Esophagus mucosa (tissue), 1 donor: ENCODE results near the gene ARHGAP27. TPM values are rescaled to one million over a fixed set of nuclear protein-coding genes. Genes with fewer than 3 reads are reported as not detected.
A peak's percentile ranks its signal among the peaks of the same experiment; 100 is the strongest.
"Not testable (repeated sequence)": the region's sequence is repeated elsewhere in the genome, so short reads cannot be mapped to it uniquely, and the experiment has no call there.

Experiments
- ATAC-seq: fragments of 200-7000 bp; cut with Tn5 transposase; one replicate; pipeline ENCODE4 v1.9.1; 2020
- total RNA-seq: library from RNA; stranded (reverse); gene quantifications from one replicate; pipeline ENCODE4 v1.2.4, GENCODE V29; 2023
- donor health status: DM: yes; HTN: yes; CAD: no.

ARHGAP27 gene
- total RNA-seq, 1 donor from 2014 or later: 69.0 TPM

- peak; percentile 22 for ATAC-seq
Measured at GRCh38 chr17:45446872-45447625, 14.4 kb upstream of the ARHGAP27 start.

- peak; percentile 84 for ATAC-seq
Measured at GRCh38 chr17:45445901-45446743, 13.5 kb upstream of the ARHGAP27 start.

DNA sequence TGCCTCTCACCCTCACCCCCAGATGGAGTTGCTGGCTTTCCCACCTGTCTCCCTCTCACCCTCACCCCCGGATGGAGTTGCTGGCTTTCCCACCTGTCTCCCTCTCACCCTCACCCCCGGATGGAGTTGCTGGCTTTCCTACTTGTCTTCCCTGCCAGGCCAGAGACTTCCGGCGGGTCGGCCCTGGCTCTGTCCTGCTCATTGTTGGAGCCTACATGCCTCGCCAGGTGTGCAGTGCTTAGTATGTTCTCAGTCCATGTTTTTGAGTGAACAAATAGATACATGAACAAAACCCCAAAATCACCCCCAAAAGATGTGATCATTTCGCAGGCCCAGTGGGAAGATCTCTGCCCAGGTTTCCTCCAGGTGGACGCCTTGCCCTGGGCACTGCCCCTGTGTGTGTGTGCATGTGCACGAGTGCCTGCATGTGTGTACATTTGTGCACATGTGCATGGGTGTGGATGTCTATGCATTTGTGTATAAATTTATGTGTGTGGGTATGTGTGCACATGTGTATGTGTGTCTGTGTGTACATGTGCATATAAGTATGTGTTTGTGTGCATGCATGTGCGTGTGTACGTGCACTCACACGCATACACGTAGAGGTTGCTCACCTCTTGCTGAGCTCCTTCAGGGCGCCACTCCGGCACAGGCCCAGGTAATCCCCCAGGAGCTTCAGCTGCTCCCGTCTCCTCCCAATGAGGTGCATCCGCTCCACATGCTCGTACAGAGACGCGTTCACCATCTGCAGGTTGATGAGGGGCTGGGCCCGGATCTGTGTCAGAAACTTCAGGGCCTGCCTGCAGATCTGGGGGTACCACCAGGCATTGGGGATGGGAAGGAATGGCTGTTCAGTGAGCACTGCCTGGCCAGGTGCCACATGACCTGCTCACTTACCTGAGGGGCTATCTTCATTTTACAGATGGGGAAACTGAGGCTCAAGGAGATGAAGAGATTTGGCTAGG is 12.5 kb upstream of the ARHGAP27 start:
- not testable (repeated sequence) for ATAC-seq

GRCh38 chr17:45444301-45444700 is 11.6 kb upstream of the ARHGAP27 start:
- not testable (repeated sequence) for ATAC-seq

GRCh38 chr17:45443371-45444260 is 10.9 kb upstream of the ARHGAP27 start:
- not testable (repeated sequence) for ATAC-seq

DNA sequence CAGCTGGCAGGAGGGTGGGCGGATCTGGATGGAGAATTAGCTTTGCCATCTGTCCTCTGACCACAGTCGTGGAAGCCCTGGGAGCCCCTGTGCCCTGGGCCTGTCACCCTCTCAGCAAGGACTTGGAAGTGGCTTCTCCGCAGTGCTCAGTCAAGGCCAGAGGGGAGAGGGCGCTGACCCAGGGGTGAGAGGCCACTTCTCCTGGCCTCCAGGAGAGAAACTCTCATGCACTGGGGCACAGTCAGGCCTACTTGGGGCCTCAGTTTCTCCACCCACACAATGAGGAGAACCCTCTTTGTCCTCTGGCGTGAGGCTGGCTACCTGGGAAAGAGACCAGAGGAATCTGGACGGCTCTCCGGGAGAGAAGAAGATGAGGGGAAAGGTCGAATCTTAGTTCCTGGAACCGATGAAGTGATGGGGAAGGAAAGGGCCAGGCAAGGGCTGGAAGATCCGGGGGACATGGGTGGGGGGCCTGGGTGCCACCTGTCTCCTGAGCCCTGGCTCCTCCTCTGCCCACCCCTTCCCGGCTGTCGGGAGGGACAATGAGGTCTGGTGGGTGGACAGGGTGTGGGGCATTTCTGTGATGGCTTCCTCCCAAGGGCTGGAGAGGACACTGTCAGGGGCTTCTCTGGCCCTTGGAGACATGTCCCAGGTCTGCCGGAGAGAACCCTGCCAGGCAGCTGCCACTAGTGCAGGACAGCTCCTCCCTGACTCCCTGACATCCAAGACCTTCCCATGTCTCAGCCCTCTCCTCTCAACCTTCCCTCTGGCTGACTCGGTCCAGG is 9.0 kb upstream of the ARHGAP27 start:
- no peak for ATAC-seq

GRCh38 chr17:45440839-45441515 is 8.3 kb upstream of the ARHGAP27 start:
- not testable (repeated sequence) for ATAC-seq

DNA sequence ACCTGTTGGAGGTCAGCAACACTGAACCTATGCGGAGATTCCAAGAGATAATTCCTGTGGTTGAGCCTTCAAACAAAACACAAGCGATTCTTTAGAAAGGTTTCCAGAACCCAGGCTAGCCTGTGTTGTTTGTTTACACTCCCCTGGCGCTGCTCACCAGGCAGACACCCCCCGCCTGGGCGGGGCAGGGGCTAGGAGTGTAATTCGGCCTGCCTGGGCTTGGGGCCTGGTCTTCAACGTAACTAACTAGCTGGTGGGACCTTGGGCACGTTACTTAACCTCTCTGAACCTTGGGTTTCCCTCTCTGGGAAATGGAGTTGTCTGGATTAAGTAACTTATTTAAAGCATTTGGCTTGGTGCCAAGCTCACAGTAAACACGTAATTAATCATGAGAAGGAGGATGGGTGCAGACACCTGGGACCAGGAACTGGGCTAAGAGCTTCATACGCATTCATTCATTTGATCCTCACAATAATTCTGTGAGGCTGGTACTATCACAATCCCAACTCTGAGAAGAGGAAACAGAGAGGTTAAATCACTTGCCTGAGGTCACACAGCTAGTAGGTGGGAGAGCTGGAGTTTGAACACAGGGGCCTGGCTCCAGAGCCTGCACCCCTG is 7.6 kb upstream of the ARHGAP27 start:
- peak; percentile 22 for ATAC-seq

DNA sequence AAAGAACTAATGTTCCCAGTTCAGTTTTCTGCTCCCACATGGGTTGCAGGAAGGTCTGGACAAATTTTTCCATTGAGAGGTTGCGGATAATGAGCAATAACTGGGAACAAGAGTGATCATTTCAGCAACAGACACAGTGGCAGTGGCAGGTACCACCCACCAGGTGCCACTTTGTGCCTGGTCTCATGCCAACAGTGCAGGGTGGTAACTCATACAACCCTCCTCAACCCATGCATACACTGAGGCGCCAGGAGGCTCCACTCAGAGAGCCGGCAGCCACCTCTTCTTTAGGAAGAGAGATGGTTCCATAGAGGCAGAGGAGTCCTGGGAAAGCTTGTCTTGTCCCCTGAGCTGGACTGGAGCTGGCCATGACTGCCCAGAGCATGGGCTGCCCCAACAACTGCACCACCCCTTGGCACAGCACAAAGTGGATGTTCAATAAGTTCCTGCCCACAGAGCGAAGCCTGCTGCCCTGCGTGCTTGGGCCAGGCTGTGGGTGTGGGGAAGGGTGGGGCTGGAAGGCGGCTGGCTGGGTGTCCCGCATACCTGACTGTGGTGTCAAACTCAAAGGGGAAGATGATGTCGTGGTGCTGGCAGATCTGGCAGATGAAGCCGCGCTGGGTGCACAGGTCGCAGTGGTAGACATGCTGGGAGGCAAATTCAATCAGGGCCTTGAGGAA is 6.4 kb upstream of the ARHGAP27 start:
- peak; percentile 78 for ATAC-seq

- no peak for ATAC-seq
Measured at GRCh38 chr17:45437465-45438283, 5.0 kb upstream of the ARHGAP27 start.

DNA sequence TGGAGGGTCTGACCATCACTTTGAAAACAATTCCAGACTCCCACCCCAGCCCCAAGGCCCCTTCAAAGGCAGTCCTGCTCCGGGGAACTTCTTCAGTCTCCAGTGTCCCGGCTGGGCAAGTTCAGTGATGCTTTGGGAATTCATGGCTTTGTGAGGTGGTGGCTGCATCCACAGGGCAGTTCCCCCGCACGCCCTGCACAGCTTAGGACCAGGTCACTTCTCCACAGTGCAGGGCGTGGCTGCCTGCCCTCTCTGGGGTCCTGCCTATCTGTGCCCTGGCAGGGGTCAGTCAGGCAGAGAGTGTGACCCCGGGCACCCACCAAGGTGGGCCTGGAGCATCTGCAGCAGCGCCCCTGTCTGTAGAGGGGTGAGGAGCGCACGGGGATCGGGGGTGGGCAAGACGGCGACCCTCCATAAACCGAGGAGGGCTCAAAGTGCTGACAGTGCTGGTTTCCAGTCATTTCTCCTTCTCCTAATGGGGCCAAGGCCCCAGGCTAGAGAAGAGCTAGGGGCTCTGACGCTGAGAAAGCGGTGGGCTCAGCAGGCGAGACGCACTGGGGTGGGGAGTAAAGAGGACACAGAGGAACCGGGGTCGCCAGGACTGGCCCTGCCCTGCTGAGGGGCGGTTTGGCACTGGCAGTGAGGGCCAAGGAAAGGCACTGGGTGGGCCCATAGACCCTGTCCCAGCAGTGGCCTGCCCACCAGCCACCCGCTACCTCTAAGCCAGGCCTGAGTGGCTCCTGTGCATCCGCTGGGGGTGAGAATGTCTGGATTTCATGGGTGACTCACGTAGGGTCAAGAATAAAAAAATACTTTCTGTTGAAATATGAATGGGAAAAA is 4.2 kb upstream of the ARHGAP27 start:
- no peak for ATAC-seq

DNA sequence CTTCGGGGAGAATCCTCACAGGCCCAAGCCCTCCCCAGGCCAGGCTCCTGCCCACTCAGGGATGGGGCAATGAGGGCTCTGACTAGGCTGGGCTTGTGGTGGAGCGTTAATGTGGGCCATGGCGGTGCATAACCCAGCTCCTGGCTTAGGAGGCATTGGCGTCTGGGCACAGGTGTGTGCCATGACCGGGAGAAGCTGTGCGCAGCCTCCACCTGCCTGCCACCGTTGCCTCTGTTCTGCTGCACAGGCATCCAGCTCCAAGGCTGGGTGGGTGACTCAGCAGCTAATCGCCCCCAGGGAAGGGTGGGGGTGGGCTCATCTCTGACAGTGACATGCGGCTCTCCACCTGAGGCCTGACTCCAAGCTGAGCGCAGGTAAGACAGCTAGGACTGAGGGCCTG is 3.5 kb upstream of the ARHGAP27 start:
- no peak for ATAC-seq

DNA sequence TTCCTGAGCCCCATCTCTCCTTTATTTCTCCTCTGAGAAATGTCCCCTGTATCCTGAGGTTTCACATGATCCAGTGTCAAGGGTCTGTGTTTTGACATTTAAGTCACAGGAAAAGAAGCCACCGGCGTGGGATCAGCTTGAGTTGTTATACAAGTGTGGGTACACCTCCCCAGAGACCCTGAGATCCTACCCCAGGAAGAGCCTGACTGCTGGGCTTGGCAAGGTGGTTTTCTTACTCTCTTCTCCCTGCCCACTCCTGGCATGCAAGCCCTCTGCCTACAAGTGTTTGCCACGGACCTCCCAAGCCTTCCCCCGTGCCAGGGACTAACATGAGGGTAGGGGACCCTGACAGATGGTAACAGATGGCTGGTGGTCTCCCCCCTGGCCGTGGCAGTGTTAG is 2.8 kb upstream of the ARHGAP27 start:
- no peak for ATAC-seq

GRCh38 chr17:45433159-45433535 is 477 bp upstream of the ARHGAP27 start:
- no peak for ATAC-seq

DNA sequence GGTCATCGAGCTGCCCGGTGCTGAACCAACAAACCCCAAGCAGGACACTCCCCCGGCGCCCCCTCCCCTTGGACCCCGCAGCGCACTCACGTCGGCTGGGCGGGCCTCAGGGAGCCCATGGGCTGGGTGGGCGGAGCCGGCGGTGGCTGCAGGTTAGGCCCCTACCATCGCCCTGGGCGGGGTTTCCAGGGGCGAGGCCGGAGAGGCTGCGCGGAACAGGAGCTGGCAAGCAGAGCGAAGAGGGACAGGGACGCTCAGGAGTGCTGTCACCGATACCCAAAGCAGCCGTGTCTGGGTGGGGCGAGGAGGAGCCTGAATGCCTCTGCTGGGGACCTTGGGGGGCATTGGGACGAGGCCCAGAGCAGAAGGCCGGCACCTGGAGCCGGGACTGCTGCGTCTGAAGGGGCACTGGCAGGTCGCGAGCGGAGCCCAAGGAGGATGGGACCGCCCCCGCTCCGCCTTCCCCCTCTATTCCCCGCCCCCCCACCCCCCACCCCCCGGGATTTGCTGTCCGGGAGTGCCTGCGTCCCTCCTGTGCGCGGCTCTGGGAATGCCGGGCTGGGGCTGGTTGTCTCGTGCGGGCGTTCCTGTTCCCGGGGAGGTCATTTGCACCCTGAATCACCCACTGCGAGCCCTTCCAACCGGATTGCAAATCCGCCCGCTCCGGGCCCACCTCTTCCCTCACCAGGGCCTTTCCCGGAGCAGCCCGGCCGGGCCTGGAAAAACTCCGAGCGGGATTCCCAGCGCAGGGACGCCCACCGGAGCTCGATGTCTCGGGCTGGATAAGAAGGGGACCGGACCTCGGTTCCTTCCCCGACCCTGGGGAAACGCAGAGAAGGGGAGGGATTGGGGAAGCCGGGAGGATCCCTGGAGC is 902 bp downstream of the ARHGAP27 start:
- ATAC-seq: peak; percentile 72
